Stimulated activated CD4-positive, alpha-beta T cell treated with anti-CD3 and anti-CD28 coated beads, Interleukin-2, amount 100 ng/mL, for 48 hours (primary cell): ENCODE results near the gene MOB3B.
A peak's percentile ranks its signal among the peaks of the same experiment; 100 is the strongest.

Experiments
- DNase-seq, 2 donors: peaks; one replicate each; pipeline ENCODE4 v3.0.0-alpha.2; 2020

MOB3B gene

DNA sequence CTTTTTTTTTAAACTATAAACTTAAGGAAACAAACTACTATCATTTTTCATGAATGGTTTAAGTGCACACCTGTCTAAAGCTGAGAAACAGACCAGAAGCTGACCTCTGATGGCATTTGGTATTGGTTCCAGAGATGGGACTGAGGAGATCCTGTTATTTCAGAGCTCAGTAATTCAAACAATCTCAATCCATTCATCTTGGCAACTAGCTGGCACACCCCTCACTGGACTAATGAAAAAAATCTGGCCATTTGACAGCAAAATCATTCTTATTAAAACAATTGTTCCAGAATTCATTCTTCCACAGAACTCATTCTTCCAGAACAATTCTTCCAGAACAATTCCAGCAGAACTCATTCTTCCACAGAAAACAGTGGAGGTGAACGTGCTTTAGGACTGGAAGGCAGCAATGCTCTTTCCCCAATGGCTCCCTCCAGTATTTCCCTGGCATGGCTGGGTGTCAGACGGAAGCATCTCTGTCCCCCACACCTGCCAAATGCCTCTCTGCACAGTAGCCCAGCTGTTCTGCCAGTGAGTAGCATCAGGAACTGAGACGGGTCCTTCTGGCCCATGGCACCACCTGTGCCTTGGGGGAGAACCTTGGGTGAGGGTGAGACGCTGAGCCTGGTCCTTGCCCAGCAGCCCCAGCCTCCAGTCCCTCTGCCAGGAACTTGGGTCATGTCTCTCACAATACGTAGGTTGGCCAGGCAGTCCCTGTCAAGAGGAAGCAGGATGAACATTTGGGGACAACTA, 145.2 kb downstream of the MOB3B start:
- no peak for DNase-seq

DNA sequence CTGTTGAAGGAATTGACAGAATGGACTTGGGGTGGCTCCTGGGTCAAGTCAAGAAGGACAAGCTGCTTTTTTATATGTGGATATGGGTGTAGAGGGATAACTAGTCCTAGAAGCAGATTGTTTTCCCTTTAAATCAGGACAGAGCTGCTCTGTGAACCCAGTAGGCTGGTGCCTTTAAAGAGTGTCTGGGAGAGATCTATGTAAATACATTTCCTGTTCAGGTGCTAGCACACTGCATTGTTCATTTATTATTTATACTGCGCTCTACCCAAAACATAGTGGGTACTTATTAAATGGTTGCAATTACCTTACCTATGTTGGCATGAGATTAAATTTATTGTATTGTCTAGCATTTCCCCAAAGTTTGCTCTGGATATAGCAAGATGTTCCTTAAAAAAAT, 146.1 kb downstream of the MOB3B start:
- DNase-seq = no peak

DNA sequence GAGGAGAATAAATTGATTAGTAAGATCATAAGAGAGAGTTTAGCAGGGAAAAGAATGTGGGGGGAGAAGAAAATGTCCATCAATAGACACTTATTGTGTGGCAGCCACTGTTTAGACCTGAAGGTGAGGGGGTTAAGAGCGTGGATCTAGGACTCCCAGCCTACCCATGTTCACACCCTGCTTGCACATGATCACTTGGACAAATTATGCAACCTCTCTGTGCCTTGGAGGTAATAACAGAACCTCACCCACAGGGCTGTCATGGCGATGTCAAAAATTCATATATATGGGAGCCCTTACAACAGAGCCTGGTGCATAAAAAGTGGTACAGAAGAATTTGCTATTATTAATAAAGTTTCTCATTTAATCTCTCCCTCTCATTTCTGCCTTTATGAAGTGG, 146.6 kb downstream of the MOB3B start:
- no peak for DNase-seq

DNA sequence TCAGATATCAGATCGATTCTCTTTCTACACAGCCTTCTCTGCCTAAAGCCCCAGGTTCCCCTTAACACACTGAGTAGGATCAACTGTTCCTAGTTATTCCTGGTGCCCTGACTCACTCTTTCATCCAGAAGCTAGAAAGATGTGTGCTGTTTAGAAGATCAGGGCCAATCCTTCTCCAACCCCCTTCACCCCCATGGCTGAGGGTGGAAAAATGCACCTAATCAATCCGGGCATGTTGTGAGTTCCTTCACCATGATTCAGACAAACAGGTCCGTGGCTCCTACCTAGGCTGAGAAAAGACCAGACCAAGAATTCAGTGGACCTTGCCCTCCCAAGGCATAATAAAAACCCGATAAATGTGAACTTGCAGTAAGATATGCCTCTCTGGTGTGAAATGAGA, 147.3 kb downstream of the MOB3B start:
- no peak for DNase-seq

DNA sequence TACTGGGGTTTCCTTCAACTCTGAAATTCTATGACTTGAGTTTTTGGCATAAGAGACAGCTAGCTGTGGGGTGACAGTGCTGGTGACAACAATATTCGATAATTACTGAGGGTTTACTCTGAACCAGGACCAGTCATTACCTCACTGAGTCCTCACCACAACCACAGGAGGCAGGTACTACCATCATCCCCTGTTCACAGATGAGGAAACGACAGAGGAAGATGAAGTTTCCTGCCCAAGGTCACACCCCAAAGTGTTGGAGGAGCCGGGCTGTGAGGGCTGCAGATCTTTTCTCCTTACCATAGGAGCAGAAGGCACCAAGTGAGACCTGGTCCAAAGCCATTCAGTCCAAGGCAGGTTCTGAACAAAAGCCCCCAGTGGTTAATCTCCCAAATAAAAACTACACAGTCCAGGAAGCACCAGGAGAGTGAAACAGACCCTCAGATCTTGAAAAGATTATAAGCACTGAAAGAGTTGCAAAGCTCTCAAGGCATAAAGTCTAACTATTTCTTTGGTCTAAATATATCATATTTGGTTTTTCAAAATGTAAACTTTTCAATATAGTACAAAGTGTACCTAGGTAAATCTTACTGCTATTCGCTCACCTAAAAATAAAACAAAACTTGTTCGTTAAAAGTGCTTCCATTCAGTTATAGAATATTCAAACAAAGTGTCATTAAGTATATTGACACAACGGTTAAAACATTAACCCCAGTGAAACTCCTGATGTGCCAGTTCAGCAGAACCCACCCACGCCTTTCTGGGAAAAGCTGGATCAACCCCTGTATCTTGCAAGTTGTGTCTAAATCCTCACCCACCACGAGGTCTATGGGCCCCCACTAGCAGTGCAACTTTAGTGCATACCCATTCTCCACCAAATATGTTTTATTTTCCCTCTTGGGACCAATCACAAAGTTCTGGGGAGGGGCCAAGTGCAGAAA, 150.0 kb downstream of the MOB3B start:
- no peak for DNase-seq

DNA sequence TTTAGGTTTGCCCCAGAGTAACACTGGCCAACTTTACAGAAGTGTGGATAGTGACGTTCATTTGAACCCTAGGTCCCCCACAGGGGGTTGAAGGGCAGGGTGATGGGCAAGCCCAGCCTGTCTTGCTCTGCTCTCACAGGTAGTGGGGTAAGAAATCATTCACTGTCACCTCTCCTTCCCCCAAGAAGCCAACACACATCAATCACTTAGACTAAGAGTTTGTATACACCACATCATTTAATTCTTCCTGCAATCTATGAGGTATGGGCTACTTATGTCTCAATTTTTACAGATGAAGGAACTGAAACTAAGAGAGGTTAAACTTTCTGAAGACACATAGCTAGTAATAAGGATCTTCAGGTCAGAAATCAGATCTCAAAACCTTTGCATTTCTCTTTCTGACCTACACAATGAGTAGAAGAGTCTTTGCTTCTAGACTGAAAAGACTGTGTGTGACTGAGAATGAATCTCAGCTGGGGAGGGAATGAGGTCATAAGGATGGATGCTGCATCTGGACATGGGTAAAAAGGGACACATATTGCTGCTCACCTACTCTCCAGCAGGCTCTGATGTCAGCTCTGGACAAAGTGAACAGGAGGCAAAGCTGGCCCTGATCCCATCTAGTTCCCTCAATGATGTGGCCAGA, 151.7 kb downstream of the MOB3B start:
- no peak for DNase-seq

DNA sequence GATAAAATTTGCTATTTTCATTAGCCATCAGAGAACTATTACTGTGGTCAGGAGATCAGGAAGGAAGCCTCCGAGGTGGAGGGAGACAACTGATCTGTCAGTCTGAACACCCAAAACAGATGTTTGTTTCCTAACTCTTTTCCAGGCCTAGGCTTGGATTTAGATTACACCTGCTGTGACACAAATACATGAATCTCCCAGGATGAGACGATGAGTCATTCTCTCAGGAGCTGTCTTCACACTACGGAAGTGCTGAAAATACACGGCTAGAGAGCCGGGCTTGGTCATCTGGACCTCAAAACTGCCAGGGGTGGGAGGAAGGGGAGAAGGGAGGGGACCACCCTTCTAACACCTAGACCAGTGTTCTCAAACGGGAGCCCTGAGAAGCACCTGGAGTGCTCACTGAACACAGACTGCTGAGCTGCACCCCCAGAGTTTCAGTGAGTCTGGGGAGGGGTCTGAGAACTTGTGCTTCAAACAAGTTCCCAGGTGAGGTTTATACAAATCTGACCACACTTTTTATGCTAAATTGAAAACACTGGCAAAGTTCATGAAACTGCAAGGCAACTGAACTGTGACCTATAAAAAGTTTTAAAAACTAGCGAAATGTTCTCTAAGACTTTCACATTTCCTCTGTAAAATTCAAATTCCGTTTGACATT, 152.3 kb downstream of the MOB3B start:
- no peak for DNase-seq

DNA sequence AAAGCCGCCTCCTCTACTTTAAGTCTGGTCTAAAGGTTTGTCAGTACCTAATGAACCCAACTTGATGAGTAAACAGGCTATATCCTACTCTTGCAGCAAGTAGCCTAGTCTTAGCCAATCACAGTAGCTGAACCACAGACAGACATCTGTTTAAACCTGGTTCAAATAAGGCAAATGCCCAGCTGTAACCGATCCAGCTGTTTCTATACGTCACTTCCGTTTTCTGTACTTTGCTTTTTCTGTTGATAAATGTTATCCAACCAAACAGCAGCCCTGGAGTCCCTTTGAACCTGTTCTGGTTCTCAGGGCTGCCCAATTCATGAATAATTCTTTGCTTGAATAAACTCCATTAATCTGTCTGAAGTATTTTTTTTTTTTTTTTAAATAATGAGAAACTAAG, 155.8 kb downstream of the MOB3B start:
- DNase-seq = no peak

DNA sequence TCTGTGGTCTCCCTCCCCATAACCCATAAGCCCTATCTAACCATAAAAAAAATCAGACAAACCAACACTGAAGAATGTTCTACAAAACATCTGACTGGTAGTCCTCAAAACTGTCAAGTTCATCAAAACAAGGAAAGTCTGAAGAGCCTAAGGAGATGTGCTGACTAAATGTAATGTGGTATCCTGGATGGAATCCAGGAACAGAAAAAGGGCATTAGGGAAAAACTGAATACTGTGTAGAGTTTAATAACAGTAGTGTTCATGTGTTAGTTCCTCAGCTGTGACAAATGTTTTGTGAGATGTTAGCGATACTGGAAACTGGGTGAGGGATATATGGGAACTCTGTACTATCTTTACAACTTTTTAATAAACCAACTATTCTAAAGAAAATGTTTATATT, 157.0 kb downstream of the MOB3B start:
- DNase-seq = no peak

DNA sequence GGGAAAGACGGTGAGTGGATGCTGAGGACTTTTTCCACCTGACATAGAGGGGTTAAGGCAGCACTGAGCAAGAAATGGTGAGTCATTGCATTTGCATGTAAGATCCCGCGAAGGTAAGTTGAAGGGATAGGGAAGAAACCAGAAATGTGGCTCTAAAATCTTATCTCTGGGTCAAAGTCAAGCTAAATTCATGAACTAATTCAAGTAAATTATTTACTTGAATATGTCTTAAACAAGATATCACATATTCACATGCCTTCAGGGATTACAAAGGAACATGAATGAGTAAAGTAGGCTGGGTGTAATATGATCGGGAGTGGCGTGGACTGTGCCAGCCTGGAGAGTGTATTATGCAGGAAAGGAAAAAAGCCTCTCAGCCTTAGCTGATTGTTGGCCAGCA, 158.2 kb downstream of the MOB3B start:
- no peak for DNase-seq

DNA sequence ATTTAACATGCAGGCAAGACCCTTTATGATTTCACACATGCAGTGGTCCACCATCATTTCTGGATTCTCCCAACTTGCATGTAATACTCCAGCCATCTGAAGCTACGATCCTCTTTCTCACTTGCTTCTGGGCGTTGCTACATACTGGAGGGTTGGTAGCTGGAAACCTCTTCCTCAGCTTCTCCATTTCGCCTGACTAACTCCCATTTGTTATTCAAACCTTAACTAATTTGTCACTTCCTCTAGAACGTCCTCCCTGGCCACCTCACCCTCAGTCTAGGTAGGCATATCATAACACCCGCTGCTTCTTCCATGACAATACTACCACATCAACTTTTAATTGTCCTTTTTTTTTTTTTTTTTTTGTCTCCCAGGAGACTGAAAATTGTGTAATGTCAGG, 160.0 kb downstream of the MOB3B start:
- DNase-seq = no peak

DNA sequence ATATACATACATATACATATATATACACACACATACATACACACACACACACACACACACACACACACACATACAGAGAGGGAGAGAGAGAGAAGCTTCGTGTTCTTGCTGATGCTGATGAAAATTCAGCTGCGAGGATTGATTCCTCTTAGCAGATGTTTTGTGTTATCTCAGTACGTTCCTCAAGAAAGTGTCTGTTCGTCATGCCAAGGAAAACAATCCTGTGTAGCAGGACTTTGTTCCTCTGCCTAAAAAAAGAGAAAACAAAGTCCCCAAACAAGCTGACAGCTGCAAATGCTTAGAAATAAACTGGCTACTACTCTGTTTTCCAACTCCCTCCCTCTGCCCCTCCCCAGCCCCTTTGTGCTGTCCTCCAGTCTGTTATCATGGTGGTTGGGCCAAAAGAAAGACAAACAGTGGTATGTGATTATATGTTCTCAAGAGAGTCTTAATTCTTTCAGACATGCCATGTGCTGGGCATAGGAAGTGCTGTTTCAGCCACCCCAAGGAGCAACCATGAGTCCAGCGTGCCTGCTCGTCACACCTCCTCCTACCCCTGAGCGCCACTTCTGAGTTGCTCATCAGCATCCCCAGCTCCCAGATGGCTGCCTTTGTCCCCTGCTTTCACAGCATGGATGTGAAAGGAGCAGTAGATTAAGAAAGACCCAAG, 161.2 kb downstream of the MOB3B start:
- DNase-seq = no peak

DNA sequence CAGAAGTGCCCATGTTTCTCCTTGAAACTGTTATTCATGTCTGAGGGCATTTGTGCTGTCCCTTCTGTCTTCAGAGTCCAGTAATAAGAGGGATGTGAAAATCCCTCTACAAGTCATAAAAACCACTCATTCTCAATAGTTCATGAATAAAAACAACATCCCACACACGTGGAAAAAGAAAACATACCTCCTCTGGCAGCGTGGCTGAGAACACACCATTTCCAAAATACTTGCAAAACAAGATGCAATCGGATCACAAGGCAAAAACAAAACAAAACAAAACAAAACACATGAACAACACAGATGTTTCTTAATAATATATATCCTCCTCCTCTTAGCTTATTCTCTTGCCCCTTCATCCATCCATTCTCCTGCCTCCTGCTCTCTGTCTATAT, 161.7 kb downstream of the MOB3B start:
- DNase-seq = no peak

DNA sequence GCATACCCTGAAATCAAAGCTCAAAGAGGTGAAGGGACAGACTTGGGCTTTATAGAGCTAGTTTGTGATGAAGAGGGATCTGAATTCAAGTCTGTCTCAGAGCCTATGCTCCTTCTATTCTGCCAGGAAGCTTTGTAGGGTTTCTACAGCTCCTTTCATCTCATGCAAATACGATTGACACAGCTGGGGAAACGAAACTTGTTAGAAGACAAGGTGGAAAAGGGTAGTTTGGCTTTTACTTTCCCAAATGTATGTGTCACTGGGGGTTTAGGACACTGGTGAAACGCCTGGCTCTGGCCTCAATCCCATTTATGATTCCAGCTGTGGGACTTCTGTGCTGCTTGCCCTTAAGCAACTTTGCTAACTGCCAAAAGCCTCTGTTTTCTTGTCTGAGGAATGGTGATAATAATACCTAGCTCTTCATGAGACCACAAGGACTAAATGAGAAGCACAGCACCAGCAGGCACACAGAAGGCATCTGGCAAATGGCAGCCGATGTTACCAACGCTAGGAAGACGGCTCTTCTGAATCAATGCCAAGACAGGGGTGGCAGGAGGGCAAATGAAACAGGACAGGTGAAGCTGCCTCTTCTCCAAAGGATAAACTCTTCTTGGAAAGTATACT, 162.3 kb downstream of the MOB3B start:
- DNase-seq = no peak

DNA sequence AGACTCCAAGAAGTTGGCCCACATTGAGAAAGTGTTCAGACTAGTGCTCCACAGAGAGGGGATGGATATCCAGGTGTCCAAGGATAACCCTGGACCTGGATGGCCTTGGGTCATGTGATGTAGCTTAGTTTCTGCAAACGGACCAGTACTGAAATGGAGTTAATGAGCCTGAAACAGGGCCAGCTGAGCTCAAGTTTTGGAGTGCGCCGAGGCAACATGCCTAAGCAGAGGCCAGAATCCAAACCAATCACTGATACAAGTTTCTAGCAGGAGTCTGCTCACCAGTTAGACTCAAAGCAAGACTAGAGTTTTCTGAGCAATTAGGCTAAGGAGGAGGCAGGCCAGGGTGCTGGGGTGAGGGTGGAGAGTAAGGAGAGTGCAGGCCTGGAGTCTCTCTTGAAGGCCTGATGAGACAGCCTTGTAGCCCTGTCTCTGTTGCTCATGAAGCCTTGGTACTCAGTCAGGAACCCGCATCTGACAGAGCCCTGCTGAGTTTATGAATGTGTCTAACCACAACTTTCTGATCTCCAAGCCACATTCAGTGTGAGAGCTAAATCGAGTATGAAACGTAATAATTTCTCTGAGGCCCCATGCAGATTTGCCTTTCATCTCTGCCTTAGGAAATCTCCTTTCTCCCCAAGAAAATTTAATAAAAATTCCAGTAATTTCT, 163.8 kb downstream of the MOB3B start:
- peak; percentile 33 to 41 for DNase-seq

DNA sequence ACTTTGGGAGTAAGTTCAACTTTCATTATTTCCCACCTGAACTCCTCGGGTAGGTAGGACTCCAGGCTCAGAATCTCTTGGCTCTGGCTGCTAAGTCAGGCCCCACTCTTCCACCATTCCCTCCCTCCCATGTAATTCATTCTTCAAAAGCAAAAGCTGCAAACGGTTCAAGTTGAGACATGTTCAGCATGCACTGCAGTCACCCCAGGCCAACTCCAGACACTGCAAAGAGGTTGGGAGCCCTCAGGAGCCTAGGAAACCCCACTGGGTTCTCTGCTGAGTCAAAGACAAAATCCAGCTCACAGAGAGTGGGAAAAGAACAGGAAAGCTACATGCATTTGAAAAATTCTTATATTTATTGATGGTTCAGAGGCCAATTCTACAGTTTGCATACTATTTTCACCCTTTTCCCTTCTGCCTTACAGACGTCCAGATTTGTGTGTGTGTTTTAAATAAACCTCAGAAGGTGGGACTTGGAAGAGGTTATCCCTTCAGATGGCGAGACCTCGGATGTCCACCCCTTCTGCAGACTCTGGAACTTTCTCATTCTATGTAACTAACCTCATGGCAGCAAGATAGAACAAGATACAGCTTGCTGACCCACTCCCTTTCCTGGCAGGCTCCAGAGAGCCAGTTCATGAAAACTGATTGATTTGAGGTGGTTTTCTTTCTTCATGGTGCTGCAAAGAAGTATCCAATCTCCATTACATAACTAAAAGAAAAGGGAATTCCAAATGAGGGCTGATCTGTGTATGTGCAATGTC, 167.0 kb downstream of the MOB3B start:
- no peak for DNase-seq

DNA sequence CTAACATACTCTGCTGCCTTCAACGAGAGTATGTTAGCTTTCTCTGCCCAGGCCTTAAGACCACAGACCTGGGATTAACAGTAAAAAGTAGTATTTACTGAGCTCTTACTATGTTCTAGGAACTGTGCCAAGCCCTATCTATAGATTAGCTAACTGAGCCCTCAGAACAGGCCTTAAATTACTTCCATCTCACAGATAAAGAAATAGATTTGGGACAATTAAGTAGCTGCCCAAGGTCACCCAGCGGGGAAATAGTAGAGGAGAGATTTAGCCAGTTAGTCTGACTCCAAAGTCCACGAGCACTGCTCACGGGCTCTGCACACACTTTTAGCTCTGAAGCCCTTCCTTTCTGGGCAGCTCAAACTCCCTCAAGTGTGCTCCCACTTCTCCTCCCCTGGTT, 168.1 kb downstream of the MOB3B start:
- no peak for DNase-seq

DNA sequence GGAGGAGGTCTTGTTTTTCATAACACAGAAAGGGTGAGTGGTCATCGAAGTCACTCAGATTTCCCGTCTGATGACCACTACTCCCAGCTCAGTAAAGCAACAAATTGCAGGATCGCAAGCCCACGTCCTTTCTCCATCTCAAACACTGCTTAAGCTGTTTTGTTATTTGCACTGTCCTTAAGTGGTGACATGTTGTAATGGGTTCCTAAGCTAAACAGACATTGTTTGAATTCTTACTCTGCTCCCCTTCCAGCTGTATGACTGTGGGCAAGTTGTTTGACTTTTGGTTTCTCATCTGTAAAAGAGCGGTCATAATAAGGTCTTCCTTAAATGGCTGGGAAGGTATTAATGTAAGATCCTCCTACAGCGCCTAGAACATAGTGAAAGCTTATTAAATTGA, 169.9 kb downstream of the MOB3B start:
- no peak for DNase-seq

DNA sequence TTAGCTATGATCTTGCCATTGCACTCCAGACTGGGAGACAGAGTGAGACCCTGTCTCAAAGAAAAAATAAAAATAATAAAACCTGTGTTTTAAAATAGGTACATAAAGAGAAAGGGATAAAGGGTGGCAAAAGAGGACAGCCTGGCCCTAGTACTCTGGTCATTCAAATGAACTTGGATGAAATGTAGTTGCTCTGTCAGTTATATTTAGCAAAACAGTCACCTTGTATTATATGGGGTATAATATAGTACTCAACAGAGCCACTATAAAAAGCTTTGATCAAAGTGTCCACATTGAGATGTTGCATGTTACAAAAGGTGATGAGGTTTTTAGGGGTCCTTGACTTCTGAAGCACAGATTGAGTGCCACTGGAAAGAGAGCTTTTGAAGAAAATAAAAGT, 171.6 kb downstream of the MOB3B start:
- no peak for DNase-seq

DNA sequence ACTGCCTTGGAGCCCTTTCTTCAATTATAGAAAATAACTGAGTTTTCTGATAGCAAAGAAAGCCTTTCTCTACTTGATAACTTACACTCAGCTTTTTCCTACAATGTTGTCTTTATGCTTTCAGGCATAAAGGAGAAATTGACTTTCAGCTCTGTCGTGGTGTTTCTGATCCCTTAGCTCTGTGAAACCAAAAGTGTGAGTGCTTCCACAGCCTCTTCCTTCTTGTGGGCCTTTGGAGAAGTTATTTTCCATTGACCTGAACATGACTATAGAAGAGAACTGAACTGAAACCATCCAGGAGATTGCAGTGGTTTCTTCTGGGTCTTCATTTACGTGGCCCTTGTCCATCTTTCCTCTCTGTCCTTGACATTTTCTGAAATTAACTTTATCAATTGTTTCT, 173.2 kb downstream of the MOB3B start:
- no peak for DNase-seq

DNA sequence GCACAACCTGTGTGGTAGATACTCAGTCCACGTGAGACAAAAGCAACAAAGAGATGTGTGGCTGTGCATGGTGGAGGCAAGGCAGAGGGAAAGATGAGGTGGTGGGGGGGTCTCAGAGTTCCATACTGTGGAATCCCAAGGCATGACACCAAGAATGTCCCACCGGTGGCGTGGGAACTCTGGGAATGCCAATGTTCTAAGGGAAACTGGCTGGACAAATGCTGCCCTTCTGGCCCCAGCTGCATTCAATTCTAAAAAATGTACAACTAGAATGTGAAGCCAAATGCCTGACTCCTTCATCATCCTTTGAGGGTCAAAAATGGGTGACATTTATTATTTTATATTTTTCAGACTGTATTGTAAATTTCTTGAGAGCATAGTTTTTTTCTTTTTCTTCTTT, 174.4 kb downstream of the MOB3B start:
- no peak for DNase-seq
